ENCODE data around the gene PI4KA.
"Not testable (repeated sequence)": the region's sequence is repeated elsewhere in the genome, so short reads cannot be mapped to it uniquely, and the experiment has no call there.

DNA sequence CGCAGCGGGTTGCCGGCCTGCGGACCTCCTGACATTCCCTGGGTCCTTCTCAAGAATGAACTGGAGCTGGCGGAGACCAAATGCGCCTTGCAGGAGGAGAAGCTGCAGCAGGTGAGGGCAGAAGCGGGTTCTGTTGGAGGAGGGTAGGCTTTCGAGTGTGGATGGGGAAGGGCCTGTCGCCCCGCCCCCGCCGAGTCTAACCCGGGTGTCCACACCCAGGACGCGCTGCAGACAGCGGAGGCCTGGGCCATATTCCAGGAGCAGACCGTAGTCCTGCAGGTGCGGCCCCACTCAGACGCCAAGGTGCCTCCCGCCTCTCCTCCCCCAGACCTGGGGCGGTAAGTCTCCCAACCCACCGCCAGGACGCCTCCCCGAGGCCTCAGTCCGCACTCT lies 155.2 kb downstream of the PI4KA start:
- TF ChIP-seq, protein P1, sequence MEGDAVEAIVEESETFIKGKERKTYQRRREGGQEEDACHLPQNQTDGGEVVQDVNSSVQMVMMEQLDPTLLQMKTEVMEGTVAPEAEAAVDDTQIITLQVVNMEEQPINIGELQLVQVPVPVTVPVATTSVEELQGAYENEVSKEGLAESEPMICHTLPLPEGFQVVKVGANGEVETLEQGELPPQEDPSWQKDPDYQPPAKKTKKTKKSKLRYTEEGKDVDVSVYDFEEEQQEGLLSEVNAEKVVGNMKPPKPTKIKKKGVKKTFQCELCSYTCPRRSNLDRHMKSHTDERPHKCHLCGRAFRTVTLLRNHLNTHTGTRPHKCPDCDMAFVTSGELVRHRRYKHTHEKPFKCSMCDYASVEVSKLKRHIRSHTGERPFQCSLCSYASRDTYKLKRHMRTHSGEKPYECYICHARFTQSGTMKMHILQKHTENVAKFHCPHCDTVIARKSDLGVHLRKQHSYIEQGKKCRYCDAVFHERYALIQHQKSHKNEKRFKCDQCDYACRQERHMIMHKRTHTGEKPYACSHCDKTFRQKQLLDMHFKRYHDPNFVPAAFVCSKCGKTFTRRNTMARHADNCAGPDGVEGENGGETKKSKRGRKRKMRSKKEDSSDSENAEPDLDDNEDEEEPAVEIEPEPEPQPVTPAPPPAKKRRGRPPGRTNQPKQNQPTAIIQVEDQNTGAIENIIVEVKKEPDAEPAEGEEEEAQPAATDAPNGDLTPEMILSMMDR (IDR thresholded peaks at IDR 0.05), result not testable (repeated sequence)
- not testable (repeated sequence) for TF ChIP-seq EP300, POLR2A, POLR2AphosphoS5 (IDR thresholded peaks at IDR 0.05)
